Common myeloid progenitor, CD34-positive (primary cell): ENCODE results near the gene YJEFN3.

Experiments used
- CTCF ChIA-PET: fragments of 350-600 bp; sonication (Branson Sonifier 250); formaldehyde crosslinking; loops from one replicate; lab custom pipeline; 2021; ENCODE audit warnings: antibody characterized with exemption; lab: Charles Lee
- POLR2A ChIA-PET: fragments of 350-600 bp; sonication (Branson Sonifier 250); formaldehyde crosslinking; loops from one replicate; lab custom pipeline; 2021; ENCODE audit warnings: antibody characterized with exemption; lab: Charles Lee
- DNase-seq, 3 donors: peaks; one replicate each; pipeline versions ENCODE4 v3.0.0 to v3.0.0-alpha.2; 2013
- H3K27ac ChIP-seq, 2 experiments: 1 replicate in 1 of 2; 2 replicates in 1 of 2; pipeline ENCODE4 v1.7.0; 2013; ENCODE audit warnings: inconsistent platforms in 2 of 2, low read length in 2 of 2, mild to moderate bottlenecking in 2 of 2, low read depth in 1 of 2, moderate library complexity in 1 of 2; ENCODE audit not compliant: severe bottlenecking in 2 of 2, insufficient read depth in 1 of 2, poor library complexity in 1 of 2
- H3K27me3 ChIP-seq, 5 experiments: replicated peaks in 2 of 5; 1 replicate in 3 of 5; 2 replicates in 2 of 5; pipeline versions ENCODE4 v1.6.1 to v1.7.0; 2013; ENCODE audit warnings: low read length in 4 of 5, mild to moderate bottlenecking in 2 of 5, moderate library complexity in 2 of 5, inconsistent platforms in 1 of 5; ENCODE audit not compliant: insufficient read depth in 5 of 5, control insufficient read depth in 4 of 5
- H3K36me3 ChIP-seq, 4 experiments: 1 replicate in 2 of 4; 2 replicates in 2 of 4; pipeline versions ENCODE4 v1.6.1 to v1.7.0; 2013; ENCODE audit warnings: low read length in 3 of 4, control low read depth in 1 of 4, mild to moderate bottlenecking in 1 of 4; ENCODE audit not compliant: control insufficient read depth in 4 of 4, insufficient read depth in 4 of 4
- H3K4me1 ChIP-seq, 4 experiments: 1 replicate in 3 of 4; 2 replicates in 1 of 4; pipeline versions ENCODE4 v1.6.1 to v1.7.1; 2013; ENCODE audit warnings: low read length in 3 of 4, mild to moderate bottlenecking in 3 of 4, control low read depth in 1 of 4, inconsistent platforms in 1 of 4, moderate library complexity in 1 of 4; ENCODE audit not compliant: control insufficient read depth in 4 of 4, insufficient read depth in 4 of 4; ENCODE audit errors: control extremely low read depth in 1 of 4
- H3K4me3 ChIP-seq, 7 experiments: 1 replicate in 4 of 7; 2 replicates in 3 of 7; pipeline versions ENCODE4 v1.5.1 to v1.7.0; 2013; ENCODE audit warnings: mild to moderate bottlenecking in 7 of 7, low read length in 6 of 7, moderate library complexity in 6 of 7, inconsistent platforms in 2 of 7, low read depth in 2 of 7, control low read depth in 1 of 7; ENCODE audit not compliant: insufficient read depth in 4 of 7, control insufficient read depth in 1 of 7; ENCODE audit errors: extremely low read depth in 1 of 7
- H3K9me3 ChIP-seq, 5 experiments: 1 replicate in 4 of 5; 2 replicates in 1 of 5; pipeline versions ENCODE4 v1.6.1 to v1.7.1; 2013; ENCODE audit warnings: low read length in 4 of 5, mild to moderate bottlenecking in 2 of 5, inconsistent platforms in 1 of 5, low read depth in 1 of 5, moderate library complexity in 1 of 5; ENCODE audit not compliant: control insufficient read depth in 4 of 5, insufficient read depth in 2 of 5; ENCODE audit errors: control extremely low read depth in 1 of 5
- WGBS: methylation state at CpG from one replicate; pipeline ENCODE4 v1.1.5; 2013; ENCODE audit not compliant: insufficient coverage; 5-methylcytosine and 5-hydroxymethylcytosine counted together

Gene YJEFN3

DNA sequence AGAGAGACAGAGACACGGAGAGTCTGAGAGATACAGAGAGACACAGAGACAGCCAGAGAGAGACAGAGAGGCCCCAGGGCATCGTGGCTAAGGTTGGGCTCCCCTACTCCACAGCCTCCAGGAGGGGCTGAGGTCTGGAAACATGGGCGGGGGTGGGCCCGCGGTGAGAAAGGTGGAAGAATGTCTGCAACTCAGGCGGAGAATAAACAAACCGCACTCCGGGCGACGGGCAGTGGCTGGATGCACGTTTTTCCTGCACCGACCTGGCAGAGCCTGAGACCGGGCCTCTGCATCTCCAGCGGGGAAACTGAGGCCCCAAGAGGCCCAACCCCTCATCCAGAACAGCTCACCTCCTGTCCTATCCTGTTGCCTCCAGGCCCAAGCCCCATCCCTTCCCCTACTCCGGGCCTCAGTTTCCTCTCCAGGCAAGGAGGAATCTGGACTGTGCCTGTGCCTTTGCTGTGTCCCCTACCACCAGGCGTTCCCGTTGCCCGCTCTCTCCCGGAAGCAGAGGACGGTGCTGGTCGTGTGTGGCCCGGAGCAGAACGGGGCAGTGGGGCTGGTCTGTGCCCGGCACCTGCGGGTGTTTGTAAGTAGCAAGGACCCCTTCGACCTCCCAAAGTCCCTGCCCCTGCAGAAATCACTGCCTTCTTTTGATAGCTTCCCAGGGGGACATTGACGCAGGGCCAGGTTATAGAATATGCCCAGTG, 6.0 kb downstream of the YJEFN3 start:
- peaks cover 0 to 20% (median 13%) of the 10 kb centered on the region in 4 experiments for H3K4me1 ChIP-seq
- WGBS, result 94% methylated on average over 26 of the region's 27 CpGs
- no peak overlapping the region for H3K27ac ChIP-seq
- DNase-seq, result no peak
- POLR2A ChIA-PET, result no interaction called here
- peaks cover 0 to 30% (median 16%) of the 10 kb centered on the region in 5 experiments for H3K27me3 ChIP-seq
- H3K9me3 ChIP-seq, result no peaks in the 10 kb centered on the region
- H3K4me3 ChIP-seq, result no peak overlapping the region
- H3K36me3 ChIP-seq, result peaks cover 0 to 4% (median 1%) of the 10 kb centered on the region in 4 experiments
- CTCF ChIA-PET, result interaction anchor here (0.6 to 2.7 kb wide), 3 partner anchors 19 to 109 kb away, joined by 3 to 13 read pairs (median 4); partner anchors contain the start of gene GMIP

DNA sequence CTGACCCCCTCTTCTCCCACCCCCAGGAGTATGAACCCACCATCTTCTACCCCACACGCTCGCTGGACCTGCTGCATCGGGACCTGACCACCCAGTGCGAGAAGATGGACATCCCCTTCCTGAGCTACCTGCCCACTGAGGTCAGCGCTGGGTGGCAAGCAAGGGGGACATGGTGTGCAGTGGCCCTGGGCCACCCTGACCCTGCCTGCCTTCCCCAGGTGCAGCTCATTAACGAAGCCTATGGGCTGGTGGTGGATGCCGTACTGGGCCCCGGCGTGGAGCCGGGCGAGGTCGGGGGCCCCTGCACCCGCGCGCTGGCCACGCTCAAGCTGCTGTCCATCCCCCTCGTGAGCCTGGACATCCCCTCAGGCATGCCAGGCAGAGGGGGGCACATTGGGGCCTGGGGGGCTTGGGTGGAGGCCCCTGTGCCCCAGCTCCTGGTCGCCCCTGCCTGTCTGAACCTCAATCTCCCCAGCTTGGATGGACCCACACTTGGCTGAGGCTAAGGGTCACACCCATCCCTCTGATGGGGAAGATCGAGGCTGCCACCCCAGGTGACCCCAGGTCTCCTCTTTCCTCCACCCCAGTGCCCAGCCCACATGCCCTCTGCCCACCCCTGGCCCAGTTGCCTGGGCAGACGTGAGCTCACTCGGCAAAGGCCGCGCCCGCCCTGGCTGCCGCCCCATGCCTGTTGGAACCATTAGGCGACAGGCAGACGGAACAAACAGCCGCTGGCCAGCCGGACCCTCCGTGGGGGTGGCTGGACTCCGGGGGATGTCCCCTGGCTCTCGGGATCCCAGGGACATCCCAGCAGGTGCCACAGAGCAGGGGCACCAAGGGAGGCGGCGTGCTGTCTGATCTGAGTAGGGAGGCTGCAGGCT, 6.8 kb downstream of the YJEFN3 start:
- ChIA-PET CTCF (interaction anchor here (0.6 to 2.7 kb wide), 3 partner anchors 18 to 108 kb away, joined by 3 to 13 read pairs (median 4); partner anchors contain the start of gene GMIP), POLR2A (no interaction called here)
- 96% methylated on average over 27 of the region's 34 CpGs for WGBS
- H3K4me3 ChIP-seq, result no peak overlapping the region
- H3K9me3 ChIP-seq, result no peaks in the 10 kb centered on the region
- no peak overlapping the region for H3K27ac ChIP-seq
- no peak for DNase-seq
- H3K4me1 ChIP-seq, result peaks cover 0 to 27% (median 20%) of the 10 kb centered on the region in 4 experiments
- peaks cover 0 to 37% (median 16%) of the 10 kb centered on the region in 5 experiments for H3K27me3 ChIP-seq
- H3K36me3 ChIP-seq, result no peaks in the 10 kb centered on the region

DNA sequence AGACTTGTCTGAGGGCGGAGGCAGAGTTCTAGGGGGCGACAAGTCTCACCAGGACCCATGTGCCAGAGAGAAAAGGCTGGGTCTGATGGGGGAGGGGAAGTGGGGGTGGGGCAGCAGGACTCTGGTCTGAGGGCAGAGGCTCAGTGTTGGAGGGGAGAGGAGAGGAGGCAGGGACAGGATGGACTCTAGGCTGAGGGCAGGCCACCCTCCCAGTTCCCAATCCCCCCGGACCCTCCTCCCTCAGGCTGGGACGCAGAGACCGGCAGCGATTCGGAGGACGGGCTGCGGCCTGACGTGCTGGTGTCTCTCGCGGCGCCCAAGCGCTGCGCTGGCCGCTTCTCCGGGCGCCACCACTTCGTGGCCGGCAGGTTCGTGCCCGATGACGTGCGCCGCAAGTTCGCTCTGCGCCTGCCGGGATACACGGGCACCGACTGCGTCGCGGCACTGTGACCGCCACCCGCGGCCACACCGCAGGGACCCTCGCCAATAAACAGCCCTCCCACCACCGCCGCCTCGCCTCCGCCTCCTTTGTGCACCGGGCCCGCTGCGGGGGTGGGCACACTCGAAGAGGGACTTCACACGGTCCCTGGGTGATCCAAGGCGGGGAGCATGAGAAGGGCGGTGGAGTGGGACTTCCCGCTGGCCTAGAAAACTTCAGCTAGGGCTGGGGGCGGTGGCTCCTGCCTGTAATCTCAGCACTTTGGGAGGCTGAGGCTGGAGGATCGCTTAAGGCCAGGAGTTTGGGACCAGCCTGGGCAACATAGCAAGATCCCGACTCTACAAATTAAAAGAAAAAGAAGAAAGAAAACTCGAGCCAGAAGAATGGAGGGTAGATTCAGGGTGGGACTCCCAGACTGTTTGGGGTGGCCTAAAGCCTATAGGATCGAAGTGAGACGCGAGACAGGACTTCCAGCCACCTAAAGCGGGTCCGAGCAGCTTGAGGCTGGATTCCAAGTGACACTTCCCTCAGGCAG, 8.7 kb downstream of the YJEFN3 start:
- CTCF ChIA-PET, result interaction anchor here (1.0 to 2.7 kb wide), 2 partner anchors 9 to 16 kb away, joined by 3 to 13 read pairs; no protein-coding TSS in a partner anchor
- 43% methylated on average over 34 of the region's 59 CpGs for WGBS

DNA sequence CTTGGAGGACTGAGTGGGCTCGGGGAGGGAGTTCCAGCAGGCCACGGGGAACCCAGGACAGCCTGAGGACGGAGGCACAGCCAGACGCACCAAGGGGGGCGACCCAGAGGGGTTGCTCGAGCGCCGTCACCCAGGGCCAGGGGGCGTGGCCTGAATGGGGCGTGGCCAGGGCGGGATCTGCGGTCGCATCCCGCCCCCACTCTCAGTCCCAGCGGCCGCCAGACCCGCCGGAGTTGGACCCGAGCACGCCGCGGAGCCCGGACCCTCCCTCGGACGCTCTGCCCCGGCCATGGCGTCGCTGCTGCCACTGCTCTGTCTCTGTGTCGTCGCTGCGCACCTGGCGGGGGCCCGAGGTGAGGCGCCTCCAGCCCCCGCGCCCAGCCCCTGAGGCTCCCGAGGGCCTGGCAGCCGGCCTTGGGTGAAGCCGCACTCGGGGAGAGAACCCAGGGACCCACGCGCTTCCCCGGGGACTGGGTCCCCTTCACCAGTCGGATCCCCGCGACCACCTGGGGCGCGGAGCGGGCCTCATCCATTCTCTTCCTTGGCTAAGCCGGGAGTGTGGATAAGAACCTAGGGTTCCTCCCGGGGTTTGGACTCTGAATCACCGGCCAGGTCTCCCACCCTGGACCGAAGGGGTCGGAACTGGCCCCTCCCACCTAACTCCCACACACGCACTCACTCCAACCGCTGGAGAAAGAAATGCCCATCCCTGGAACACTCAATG, 9.5 kb downstream of the YJEFN3 start, which contains the start of gene CILP2:
Gene CILP2, plus strand, starts transcription at position 205 of the 724 bp plus-strand sequence. Its CDS starts 85 bp downstream, at position 290.
- peaks cover 0 to 60% (median 24%) of the 10 kb centered on the region in 5 experiments for H3K27me3 ChIP-seq
- H3K4me3 ChIP-seq, result peak within 1 kb of the TSS in 2 of 7 experiments; percentile 17 to 32
- H3K9me3 ChIP-seq, result no peaks in the 10 kb centered on the region
- POLR2A ChIA-PET, result no interaction called here
- peaks cover 0 to 41% (median 26%) of the 10 kb centered on the region in 4 experiments for H3K4me1 ChIP-seq
- CTCF ChIA-PET, result interaction anchor here (1.0 kb wide), 1 partner anchor 10 kb away, joined by 3 read pairs; no protein-coding TSS in a partner anchor
- H3K36me3 ChIP-seq, result no peaks in the 10 kb centered on the region
- peak; percentile 46 to 58 (median 54) for DNase-seq
- 5% methylated on average over 42 of the region's 56 CpGs for WGBS
- H3K27ac ChIP-seq, result no peak within 1 kb of the TSS

More for the DNA sequence above, 8.7 kb downstream of the YJEFN3 start:
- Histone ChIP-seq H3K4me3 (peak overlapping the region in 2 of 7 experiments; percentile 11 to 17), H3K36me3 (no peaks in the 10 kb centered on the region), H3K27ac (no peak overlapping the region), H3K9me3 (no peaks in the 10 kb centered on the region), H3K27me3 (peaks cover 0 to 55% (median 24%) of the 10 kb centered on the region in 5 experiments), H3K4me1 (peaks cover 0 to 37% (median 27%) of the 10 kb centered on the region in 4 experiments)
- POLR2A ChIA-PET, result no interaction called here
- peak in 1 of 3 donors; percentile 43 for DNase-seq

DNA sequence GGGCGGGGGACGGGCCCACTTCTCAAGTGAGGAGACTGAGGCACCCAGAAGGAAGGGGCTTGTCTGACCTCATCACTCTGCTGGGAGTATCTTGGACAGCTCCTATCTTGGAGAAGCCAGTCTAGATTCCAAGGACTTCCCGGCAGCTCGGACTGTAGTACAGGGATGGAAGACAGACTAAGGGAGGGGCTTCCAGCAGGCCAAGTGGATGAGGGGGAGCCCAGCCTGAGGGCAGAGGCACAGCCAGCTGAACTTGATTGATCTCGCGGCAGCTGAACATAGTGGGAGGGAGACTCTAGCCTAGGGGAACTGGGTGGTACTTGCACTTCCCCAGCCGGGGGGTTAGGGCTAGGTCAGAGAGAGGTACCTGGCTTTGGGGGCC, 10.1 kb downstream of the YJEFN3 start:
- H3K27me3 ChIP-seq, result peaks cover 0 to 63% (median 24%) of the 10 kb centered on the region in 5 experiments
- peaks cover 0 to 41% (median 26%) of the 10 kb centered on the region in 4 experiments for H3K4me1 ChIP-seq
- H3K4me3 ChIP-seq, result no peak overlapping the region
- 21% methylated on average over 6 of the region's 7 CpGs for WGBS
- peak in 2 of 3 donors; percentile 40 to 51 for DNase-seq
- POLR2A ChIA-PET, result no interaction called here
- CTCF ChIA-PET, result no interaction called here
- H3K27ac ChIP-seq, result no peak overlapping the region
- no peaks in the 10 kb centered on the region for H3K9me3 ChIP-seq
- H3K36me3 ChIP-seq, result no peaks in the 10 kb centered on the region

DNA sequence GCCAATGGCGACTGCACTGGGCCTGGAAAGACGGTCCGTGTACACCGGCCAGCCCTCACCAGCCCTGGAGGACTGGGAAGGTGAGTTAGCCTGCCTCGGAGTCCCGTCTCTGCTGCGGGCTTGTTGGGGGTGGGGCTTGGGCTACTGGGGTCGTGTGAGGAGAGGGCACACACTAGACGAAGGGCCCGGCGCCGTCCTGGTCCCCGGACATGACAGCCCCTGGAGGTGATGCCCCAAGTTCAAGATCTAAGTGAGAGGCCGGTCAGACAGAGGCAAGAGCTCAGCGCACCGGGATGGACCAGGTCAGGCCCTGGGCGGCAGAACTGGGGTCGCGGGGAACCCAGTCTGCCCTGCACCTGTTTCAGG, 11.0 kb downstream of the YJEFN3 start:
- 28% methylated on average over 15 of the region's 19 CpGs for WGBS
- H3K4me3 ChIP-seq, result no peak overlapping the region
- DNase-seq, result no peak
- no peaks in the 10 kb centered on the region for H3K36me3 ChIP-seq
- H3K27ac ChIP-seq, result no peak overlapping the region
- CTCF ChIA-PET, result no interaction called here
- peaks cover 0 to 41% (median 26%) of the 10 kb centered on the region in 4 experiments for H3K4me1 ChIP-seq
- POLR2A ChIA-PET, result no interaction called here
- peaks cover 0 to 70% (median 24%) of the 10 kb centered on the region in 5 experiments for H3K27me3 ChIP-seq
- no peaks in the 10 kb centered on the region for H3K9me3 ChIP-seq
